Ureter (tissue), 1 donor: ENCODE results near the gene CNGB1. TPM values are rescaled to one million over a fixed set of nuclear protein-coding genes. Genes with fewer than 3 reads are reported as not detected.
"Not testable (repeated sequence)": the region's sequence is repeated elsewhere in the genome, so short reads cannot be mapped to it uniquely, and the experiment has no call there.

ENCODE experiments used
- DNase-seq: peaks from one replicate; pipeline ENCODE4 v3.0.0-alpha.2; 2020; ENCODE audit warnings: low spot score
- total RNA-seq: library from RNA; stranded (reverse); gene quantifications from one replicate; pipeline ENCODE4 v1.2.4, GENCODE V29; 2023
- donor health status: DM: yes; HTN: yes; CAD: no.

The CNGB1 gene
- total RNA-seq, 1 donor from 2014 or later = 1.5 TPM

GRCh38 chr16:57906382-57907316 is 64.3 kb downstream of the CNGB1 start:
- no peak for DNase-seq

DNA sequence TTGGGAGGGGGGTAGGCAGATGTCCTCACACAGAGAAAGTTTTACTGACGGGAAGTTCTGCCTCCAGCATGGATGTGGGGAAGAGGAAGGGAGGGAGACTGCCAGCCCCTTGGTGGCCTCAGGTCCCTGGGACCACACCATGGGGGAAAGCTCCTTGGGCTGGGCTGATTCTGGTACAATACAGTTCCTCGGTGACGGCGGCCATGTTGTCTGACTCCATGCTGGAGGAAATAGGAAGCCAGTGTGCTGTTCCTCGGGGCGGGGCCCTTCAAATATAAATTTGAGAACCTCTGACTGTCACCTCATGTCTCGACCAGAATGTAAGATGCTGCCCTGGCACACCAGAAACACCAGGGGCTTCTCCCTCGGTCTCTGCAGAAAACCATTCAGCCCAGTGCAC is 66.8 kb downstream of the CNGB1 start:
- DNase-seq = no peak

- no peak for DNase-seq
Measured at GRCh38 chr16:57903656-57904055, 67.3 kb downstream of the CNGB1 start.

- DNase-seq = no peak
Measured at GRCh38 chr16:57901480-57902069, 69.4 kb downstream of the CNGB1 start.

GRCh38 chr16:57900796-57901479 is 70.0 kb downstream of the CNGB1 start:
- no peak for DNase-seq

- peak; percentile 81 for DNase-seq
Measured at GRCh38 chr16:57899771-57900661, 70.9 kb downstream of the CNGB1 start.

DNA sequence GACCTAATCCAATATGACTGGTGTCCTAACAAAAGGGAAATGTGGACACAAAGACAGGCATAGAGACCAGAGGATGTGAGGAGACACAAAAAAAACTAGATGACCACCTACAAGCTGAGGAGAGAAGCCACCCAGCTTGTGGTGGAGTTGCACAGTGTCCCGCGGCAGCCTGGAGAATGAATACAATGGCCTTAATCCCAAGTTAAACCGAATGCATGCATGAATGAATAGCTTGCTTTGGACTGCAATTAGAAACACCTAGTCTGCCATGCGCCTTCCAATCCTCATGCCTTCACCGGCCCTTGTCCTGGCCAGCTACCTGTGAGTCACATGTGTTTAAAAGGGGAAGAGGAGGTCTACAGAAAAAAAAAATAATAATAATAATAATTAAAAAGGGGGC is 72.0 kb downstream of the CNGB1 start:
- no peak for DNase-seq

GRCh38 chr16:57897996-57898395 is 72.9 kb downstream of the CNGB1 start:
- DNase-seq = no peak

DNA sequence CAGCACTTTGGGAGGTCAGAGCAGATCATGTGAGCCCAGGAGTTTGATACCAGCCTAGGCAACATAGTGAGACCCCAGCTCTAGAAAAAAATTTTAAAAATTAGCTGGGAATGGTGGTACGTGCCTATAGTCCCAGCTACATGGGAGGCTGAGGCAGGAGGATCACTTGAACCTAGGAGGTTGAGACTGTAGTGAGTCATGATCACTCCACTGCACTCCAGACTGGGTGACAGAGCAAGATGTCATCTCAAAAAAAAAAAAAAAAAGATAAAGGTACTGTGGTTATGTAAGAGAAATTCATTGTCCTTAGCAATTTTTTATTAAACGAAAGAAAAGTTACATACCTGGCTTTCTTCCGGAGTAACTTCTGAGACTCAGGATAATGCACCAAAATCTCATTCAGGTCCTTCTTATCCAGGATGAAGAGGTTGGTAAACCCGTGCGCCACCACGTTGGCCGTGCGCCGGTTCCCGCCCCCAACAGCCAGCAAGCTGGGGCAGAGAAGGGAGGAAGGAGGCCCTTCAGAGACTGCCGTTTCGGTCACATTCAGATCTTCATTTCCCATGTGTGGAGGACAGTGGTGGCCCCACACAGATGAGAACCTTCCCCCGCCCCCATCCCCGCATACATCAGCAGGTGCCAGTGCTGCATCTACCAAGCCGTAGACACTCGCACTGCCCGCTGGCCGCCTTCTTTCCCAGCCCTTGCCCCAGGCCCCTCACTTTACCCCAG is 73.7 kb downstream of the CNGB1 start:
- DNase-seq = no peak

- not testable (repeated sequence) for DNase-seq
Measured at GRCh38 chr16:57895081-57895547, 75.8 kb downstream of the CNGB1 start.

DNA sequence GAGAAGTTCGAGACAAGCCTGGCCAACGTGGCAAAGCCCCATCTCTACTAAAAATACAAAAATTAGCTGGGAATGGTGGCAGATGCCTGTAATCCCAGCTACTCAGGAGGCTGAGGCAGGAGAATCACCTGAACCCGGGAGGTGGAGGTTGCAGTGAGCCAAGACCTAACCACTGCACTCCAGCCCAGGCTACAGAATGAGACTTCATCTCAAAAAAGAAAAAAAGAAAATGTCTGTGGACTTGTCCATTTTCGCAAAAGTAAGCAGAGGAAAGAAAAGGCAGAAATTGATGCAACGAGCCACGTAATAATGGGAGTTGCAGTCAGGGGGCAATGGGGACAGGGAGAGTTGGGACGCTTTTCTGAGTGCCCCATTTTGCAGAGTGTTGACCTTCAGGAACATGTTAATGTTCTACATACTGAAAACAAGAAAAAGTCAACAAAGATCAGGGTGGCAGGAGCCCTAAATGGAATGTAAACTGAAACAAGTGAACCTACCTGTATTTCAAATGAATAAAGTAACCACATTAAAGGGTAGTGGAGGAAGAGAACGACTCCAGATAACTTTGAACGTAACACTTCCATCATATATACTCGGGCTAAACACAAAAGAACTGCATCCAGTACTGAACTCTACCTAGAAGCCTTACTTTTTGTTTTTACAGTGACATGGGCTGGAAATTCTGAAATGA is 76.4 kb downstream of the CNGB1 start:
- DNase-seq = no peak

GRCh38 chr16:57893559-57894389 is 77.2 kb downstream of the CNGB1 start:
- peak; percentile 54 for DNase-seq

GRCh38 chr16:57893217-57893558 is 77.7 kb downstream of the CNGB1 start:
- no peak for DNase-seq

GRCh38 chr16:57892447-57893096 is 78.4 kb downstream of the CNGB1 start:
- DNase-seq = no peak

GRCh38 chr16:57892041-57892440 is 78.9 kb downstream of the CNGB1 start:
- DNase-seq = no peak

- DNase-seq = no peak
Measured at GRCh38 chr16:57890752-57891111, 80.2 kb downstream of the CNGB1 start.

GRCh38 chr16:57889960-57890751 is 80.8 kb downstream of the CNGB1 start:
- DNase-seq = no peak

- no peak for DNase-seq
Measured at GRCh38 chr16:57889522-57889921, 81.4 kb downstream of the CNGB1 start.
